ENCODE data around the gene ARFRP1.
A peak's percentile ranks its signal among the peaks of the same experiment; 100 is the strongest.
"Not testable (repeated sequence)": the region's sequence is repeated elsewhere in the genome, so short reads cannot be mapped to it uniquely, and the experiment has no call there.

Gene ARFRP1

DNA sequence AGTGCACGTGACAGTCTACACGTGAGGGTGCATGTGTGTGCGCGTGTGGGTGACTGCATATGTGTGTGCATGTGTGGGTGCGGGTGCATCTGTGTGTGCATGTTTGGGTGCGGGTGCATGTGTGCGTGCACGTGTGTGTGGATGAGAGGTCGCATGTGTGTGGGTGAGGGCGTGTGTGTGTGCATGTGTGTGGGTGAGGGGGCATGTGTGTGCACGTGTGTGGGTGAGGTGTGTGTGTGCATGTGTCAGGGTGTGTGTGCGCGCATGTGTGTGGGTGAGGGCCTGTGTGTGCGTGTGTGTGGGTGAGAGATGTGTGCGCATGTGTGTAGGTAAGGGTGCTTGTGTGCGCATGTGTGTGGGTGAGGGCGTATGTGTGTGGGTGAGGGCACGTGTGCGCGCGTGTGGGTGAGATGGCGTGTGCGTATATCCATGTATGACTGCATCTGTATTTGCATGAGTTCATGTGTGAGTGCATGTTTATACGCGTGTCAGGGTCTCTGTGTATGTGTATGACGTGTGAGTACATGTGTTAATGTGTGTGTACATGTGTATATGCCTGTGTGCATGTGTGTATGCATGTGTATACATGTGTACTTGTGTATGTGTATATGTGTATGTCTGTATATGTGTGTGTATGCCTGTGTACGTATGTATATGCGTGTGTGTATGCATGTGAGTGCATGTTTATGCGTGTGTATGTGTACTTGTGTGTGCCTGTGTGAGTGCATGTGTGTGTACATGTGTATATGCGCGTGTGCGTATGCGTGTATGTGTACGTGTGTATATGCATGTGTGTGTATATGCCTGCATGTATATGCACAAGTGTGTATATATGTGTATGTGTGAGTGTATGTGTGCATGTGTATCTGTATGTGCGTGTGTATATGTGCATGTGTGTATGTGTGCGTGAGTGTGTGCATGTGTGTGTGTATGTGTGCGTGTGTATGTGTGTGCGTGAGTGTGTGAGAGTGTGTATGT lies 24.6 kb upstream of the ARFRP1 start:
- no peak for DNase-seq

DNA sequence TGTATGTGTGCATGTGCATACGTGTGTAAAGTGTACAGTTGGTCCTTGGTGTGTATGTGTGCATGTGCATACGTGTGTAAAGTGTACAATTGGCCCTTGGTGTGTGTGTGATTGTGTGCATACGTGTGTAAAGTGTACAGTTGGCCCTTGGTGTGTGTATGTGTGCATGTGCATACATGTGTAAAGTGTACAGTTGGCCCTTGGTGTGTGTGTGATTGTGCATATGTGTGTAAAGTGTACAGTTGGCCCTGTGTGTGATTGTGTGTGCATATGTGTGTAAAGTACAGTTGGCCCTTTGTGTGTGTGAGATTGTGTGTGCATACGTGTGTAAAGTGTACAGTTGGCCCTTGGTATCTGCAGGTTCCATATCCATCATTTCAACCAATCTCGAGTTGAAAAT lies 23.6 kb upstream of the ARFRP1 start:
- no peak for DNase-seq

DNA sequence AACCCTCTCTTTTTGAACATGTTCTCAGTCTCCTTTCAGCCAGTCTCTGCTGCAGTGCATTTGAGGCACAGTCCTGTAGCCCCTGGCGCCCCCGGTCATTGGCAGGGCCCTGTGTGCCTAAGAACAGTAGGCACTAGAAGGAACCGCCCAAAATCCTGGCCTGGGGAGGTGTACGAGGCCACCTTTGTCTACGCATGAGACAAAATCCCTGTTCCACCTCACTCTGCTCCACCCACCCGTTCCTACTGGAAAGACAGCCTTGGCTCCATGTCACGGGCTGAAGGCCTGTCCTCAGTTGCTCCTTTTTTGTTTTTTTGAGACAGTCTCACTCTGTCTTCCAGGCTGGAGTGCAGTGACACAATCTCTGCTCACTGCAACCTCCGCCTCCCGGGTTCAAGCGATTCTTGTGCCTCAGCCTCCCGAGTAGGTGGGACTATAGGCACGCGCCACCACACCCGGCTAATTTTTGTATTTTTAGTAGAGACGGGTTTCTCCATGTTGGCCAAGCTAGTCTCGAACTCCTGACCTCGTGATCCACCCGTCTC lies 22.5 kb upstream of the ARFRP1 start:
- DNase-seq: not testable (repeated sequence)

DNA sequence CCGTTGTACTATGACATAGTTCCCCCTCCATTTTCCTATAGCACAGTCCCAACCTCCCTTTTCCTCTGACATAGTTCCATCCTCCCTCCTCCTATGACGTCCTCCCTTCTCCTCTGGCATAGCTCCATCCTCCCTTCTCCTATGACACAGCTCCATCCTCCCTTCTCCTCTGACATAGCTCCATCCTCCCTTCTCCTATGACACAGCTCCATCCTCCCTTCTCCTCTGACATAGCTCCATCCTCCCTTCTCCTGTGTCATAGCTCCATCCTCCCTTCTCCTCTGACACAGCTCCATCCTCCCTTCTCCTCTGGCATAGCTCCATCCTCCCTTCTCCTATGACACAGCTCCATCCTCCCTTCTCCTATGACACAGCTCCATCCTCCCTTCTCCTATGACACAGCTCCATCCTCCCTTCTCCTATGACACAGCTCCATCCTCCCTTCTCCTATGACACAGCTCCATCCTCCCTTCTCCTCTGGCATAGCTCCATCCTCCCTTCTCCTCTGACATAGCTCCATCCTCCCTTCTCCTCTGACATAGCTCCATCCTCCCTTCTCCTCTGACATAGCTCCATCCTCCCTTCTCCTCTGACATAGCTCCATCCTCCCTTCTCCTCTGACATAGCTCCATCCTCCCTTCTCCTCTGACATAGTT lies 15.3 kb upstream of the ARFRP1 start:
- DNase-seq: not testable (repeated sequence)

DNA sequence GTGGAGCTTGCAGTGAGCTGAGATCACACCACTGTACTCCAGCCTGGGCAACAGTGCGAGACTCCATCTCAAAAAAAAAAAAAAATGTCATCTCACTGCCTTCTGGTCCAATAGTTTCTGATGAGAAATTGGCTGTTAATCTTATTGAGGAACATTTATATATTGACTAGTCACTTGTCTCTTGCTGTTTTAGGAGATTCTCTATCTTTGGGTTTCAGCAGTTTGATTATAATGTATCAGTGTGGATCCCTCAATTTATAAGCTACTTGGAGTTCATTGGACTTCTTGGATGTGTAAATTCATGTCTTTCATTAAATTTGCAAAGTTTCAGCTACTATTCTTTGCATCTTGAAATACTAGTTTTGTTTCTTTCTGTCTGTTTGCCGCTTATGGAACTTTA lies 11.2 kb upstream of the ARFRP1 start:
- no peak for DNase-seq

DNA sequence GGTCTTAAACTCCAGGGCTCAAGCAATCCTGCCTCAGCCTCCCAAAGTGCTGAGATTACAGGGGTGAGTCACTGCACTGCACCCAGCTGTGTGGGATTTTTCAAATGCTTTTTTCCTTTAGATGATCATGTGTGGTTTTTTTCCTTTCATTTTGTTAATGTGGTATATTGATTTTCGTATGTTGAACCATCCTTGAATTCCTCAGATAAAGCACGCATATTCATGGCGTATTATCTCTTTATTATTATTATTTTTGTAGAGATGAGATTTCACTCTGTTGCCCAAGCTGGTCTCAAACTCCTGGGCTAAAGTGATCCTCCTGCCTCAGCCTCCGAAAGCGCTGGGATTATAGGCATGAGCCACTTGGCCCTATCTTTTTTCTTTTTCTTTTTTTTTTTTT lies 7.1 kb upstream of the ARFRP1 start:
- no peak for DNase-seq

DNA sequence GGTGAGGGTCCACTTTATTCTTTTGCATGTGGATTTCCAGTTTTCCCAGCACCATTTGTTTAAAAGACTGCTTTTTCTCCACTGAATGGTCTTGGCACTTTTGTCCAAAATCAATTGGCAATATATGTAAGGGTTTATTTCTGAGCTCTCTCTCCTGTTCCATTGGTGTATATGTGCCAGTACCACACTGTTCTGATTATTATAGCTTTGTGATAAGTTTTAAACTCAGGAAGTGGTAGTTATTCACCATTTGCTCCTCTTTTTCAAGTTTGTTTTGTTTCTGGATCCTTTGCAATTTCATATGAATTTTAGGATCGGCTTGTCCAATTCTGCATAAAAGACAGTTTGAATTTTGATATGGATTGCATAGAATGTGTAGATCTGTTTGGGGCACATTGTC lies 4.4 kb upstream of the ARFRP1 start:
- no peak for DNase-seq

DNA sequence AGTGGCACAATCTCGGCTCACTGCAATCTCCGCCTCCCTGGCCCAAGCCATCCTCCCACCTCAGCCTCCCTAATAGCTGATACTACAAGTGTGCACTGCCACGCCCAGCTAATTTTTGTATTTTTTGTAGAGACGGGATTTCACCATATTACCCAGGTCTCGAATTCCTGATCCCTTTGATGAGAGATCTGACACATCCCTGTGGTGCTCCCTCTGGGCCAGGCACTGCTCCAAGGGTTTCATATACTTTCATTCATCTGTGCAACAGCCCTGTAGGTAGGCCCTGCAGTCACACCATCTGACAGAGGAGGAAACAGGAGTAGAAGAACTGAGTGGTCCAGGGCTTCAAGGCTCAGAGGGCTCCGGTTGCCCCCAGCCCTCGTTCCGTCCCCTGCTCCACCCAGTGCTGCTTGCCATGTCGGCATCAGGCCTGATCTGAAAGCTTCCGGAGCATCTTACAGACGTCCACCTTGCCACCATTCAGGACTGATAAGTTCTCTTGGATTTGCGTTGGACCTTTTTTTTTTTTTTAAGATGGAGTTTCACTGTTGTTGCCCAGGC lies 3.4 kb upstream of the ARFRP1 start:
- DNase-seq: no peak

DNA sequence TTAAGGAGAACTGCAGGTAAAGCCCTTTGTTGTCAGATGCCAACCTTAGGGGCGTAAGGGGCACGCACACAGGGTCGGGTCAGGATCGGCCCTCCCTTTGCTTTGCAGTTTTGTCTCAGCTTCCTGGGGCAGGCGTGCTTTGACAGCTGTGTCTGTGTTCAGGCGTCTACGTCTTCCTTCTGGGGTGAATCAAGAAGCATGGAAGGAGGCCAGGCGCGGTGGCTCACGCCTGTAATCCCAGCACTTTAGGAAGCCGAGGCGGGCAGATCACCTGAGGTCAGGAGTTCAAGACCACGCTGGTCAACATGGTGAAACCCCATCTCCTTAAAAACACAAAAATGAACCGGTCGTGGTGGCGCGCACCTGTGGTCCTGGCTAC lies 1.4 kb upstream of the ARFRP1 start:
- DNase-seq: no peak

DNA sequence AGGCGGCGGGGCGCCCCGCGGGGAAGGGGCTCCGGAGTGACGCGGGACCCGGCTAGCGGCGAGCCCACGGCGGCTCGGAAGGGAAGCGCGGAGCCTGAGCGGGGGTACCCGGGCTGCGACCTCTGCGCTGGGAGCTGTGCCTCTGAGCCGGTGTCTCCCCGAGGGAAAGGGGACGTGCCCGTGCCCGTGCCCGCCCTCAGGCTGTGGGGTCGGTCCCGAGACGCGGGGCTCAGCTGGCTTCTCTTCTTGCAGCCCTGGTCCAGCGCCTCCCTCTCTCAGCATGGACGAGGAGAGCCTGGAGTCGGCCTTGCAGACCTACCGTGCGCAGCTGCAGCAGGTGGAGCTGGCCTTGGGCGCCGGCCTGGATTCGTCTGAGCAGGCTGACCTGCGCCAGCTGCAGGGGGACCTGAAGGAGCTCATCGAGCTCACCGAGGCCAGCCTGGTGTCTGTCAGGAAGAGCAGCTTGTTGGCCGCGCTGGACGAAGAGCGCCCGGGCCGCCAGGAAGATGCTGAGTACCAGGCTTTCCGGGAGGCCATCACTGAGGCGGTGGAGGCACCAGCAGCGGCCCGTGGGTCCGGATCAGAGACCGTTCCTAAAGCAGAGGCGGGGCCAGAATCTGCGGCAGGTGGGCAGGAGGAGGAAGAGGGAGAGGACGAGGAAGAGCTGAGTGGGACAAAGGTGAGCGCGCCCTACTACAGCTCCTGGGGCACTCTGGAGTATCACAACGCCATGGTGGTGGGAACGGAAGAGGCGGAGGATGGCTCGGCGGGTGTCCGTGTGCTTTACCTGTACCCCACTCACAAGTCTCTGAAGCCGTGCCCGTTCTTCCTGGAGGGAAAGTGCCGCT lies 749 bp upstream of the ARFRP1 start:
- peak; percentile 8 for DNase-seq

DNA sequence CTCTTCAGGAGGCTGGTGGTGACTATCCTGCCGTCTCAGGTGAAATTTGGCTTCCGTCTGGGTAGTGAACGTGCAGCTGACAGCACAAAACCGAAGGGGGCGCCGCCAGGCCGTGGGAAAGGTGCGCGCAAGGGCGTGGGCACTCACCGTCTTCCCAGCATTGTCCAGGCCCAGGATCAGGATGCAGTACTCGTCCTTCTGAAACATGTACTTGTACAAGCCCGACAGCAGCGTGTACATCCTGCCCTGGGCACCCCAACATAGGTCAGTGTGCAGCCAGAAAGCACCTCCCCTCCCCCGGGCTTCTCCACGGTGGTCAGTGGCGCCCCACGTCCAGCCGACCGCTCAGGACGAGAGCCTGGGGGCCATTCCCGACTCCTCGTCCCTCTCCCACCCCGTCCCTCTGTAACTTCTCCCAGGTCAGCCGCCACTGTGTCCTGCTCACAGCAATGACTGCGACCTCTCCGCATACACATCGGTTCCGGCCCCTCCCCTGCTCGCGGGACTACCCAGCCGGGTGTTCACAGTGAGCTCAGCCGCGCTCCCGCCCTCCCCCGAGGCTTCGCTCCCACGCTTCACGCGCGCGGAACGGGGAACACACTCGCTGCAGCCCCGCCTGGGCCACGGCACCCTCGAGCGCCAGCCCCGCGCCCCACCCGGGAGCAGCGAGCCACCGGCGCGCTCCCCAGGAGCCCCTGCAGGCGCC lies 771 bp downstream of the ARFRP1 start:
- DNase-seq: peak; percentile 38

DNA sequence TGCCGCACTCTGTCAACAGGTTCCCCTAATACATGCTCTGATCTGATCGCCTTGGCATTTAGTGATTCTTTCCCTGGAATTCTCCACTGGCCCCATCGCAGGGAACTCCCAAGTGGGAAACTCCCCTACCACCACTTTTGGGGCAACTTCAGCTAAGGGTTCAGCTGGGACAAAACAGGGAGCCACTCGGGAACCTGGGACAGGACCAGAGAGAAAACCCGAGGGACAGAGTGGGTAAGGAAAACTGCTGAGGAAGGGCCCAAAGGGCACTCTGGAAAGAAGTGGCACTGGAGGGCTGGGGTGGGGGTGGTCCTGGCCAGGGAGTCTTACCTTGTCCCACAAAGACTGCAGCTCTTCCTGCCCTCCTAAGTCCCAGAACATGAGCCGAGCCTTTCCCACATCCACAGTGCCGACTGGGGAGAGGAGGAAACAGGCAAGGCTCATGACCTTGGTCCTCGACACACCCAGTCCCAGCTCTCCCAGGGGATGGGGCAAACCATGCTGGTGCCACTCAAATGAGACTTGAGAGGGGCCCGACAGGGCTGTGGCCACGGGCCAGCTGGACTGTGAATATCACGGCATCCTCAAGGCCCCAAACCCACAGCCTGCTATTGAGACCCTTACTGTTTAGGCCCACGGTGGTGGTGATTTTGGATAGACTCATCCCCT lies 1.6 kb downstream of the ARFRP1 start:
- DNase-seq: no peak

DNA sequence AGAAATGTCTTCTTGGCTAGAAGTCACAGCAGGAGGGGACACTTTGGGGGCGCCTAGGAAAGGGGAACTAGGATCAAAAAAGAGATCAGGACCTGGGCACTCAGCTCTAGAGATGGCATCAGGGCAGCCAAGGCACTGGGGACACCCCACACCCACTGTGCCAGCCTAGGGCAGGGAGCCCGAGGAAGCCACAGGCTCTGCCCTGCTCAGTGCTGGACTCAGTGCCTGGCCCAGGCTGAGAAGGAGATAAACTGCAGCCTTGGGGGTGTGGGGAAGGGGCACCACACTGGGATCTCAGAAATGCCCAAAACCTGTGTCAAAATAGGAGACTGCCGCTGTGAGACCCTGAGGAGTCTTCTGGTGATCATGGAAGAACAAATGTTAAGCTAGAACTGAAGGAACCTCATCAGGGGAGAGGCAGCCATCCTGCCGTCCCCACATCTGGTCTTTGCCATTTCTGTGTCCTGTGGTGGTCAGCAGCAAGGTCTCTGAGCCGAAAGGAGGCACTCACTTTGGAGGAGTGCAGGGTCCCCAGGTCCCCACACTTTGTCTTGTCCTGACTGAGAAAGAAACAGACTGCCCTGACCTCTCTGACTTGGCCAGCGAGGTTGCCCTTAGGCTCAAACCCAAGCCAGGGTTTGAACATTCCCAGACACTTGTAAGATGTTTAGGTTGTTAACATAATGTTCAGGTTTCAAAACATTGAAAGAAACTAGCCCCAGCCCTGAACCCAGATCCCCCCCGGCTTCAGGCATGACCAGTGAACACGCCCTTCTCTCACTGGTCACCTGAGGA lies 2.3 kb downstream of the ARFRP1 start:
- DNase-seq: no peak

DNA sequence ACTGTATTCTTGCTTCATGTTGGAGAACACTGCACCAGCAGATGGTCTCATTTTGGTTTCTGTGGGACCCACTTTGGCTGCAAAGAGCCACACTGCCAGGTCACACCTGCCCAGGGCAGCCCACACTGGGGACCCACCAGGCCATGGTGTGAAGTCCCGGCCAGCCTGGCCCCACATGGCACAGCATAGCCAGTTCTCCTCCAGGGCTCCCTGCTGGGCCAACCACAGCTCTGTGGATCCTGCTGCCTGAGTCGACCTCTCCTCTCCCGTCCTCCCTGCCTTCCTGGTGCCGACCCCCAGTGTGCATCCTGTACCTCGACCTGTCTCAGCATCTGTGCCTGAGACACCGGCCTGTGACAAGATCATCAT lies 3.0 kb downstream of the ARFRP1 start:
- no peak for DNase-seq

DNA sequence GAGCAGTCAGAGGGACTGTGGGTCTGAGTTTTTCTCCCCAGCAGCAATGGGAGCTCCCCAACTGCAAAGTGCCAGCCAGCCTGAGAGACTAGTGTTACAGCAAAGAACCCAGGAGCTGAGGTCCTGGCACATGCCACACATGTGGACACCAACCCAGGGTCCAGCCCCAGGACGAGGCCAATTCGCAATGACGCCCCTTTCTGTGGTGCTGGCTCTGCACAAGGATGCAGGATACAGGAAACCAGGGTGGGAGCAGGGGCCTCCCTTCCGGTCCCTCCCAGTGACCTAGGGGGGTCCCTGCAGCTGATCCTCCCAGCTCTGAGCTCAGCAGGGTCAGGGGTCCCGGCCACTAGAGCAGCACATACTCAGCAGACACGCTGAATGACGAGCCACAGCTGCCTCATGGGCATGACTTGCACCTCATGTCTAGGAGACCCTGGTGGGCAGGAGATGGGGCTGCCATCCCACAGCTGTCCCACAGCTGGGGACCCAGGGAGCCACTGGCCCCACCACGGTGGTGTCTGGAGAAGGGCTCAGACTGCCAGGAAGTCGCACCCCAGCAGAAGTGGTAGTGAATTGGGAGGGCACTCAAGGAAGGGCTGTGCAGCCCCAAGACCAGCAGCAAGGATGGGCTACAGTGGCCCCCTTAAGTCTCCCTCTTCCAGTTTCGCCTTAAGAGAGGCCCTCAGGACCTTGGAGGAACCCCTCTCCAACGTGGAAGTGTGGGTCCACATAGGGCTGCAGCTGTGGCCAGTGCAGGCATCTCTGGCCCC lies 3.6 kb downstream of the ARFRP1 start:
- no peak for DNase-seq

DNA sequence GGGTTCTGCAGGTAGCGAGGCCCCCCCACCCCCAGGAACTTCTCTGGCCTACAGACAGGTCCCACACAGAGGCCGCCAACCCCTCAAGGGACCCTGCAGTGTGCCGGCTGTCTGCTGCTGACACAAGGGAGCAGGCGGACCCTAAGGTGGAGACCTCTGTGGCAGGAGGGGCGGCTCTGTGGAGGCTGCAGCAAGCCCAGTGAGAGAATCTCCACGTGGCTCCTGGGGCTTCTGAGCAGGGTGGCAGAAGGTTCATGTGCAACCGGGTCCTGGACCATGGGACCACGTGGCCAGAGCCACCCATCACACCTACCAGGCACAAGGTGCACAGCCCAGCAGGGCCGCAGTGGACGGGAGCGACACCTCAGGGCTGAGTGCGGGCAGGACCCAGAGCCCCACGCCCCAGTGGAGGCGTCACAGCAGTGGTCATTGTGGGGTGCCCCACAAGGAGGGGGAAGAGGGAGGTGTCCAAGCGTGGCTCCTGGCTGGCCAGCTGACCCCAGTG lies 4.3 kb downstream of the ARFRP1 start:
- no peak for DNase-seq

DNA sequence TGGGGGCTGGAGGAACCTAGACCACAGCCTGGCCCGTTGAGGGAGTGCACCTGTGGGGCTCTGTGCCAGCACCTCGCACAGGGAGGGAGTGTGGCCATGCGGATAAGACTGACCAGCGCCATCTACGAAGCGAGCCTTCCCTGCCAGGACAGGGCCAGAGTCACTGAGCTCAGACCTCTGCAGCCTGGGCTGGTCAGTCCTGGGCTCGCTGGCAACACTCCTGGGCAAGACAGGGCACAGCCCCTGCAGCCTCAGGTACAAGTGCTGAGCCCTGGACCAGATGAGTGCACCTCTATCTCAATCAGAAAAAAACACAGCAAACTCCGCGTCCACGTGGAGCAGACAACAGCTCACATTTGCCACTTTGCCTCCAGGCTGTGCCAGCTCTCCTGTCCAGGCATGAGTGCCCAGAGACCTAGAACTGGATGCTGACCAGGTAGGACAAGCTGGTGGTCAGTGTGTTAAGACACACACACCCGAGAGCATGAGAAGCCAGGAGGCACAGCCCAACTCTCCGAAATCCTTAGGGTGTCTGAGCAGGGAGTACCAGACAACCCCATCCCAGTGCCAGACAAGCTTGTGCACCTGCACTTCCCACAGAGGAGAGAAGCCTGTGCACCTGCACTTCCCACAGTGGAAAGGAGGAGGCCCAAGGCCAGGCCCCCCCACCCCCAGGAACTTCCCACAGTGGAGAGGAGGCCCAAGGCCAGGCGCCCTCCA lies 4.9 kb downstream of the ARFRP1 start:
- DNase-seq: no peak

DNA sequence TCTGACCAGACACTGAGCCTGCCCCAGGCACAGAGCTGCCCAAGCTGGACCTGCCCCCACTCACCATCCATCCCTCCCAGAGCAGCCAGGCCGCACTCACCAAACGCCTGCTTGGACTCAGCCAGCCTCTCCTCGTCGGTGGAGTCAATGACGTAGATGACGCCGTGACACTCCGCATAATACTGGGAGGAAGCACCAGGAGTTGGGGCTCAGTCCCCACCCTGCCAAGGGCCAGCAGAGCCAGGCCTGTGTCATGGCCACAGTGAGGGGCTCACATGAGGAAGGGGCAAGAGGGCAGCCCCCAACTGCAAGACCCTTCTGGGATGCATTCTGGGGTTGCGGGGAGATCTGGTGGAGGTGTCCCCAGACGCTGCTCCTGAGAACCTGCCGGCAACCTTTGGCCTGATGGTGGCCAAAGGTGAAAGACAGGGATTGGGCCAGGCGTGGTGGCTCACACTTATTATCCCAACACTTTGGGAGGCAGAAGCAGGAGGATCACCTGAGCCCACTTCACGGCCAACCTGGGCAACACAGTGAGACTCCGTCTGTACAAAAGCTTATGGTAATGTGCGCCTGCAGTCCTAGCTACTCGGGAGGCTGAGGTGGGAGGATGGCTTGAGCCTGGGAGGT lies 5.6 kb downstream of the ARFRP1 start:
- DNase-seq: no peak
